Mucosa of gallbladder (tissue), 1 donor: ENCODE measurements around the gene SMIM38. TPM values are rescaled to one million over a fixed set of nuclear protein-coding genes. Genes with fewer than 3 reads are reported as not detected.
"Not testable (repeated sequence)": the region's sequence is repeated elsewhere in the genome, so short reads cannot be mapped to it uniquely, and the experiment has no call there.

Source experiments
- DNase-seq: peaks from one replicate; pipeline ENCODE4 v3.0.0-alpha.2; 2020; ENCODE audit warnings: low spot score
- total RNA-seq: library from RNA; stranded (reverse); gene quantifications from one replicate; pipeline ENCODE4 v1.2.1, GENCODE V29; 2021
- donor health status: DM: no; HTN: no; CAD: no.

SMIM38 gene
- total RNA-seq, 1 donor from 2014 or later = 0.40 TPM

- DNase-seq = no peak
Measured at GRCh38 chr11:69122326-69122629, 33.5 kb upstream of the SMIM38 start.

- DNase-seq = peak; percentile 94
Measured at GRCh38 chr11:69122630-69123431, 32.9 kb upstream of the SMIM38 start.

DNA sequence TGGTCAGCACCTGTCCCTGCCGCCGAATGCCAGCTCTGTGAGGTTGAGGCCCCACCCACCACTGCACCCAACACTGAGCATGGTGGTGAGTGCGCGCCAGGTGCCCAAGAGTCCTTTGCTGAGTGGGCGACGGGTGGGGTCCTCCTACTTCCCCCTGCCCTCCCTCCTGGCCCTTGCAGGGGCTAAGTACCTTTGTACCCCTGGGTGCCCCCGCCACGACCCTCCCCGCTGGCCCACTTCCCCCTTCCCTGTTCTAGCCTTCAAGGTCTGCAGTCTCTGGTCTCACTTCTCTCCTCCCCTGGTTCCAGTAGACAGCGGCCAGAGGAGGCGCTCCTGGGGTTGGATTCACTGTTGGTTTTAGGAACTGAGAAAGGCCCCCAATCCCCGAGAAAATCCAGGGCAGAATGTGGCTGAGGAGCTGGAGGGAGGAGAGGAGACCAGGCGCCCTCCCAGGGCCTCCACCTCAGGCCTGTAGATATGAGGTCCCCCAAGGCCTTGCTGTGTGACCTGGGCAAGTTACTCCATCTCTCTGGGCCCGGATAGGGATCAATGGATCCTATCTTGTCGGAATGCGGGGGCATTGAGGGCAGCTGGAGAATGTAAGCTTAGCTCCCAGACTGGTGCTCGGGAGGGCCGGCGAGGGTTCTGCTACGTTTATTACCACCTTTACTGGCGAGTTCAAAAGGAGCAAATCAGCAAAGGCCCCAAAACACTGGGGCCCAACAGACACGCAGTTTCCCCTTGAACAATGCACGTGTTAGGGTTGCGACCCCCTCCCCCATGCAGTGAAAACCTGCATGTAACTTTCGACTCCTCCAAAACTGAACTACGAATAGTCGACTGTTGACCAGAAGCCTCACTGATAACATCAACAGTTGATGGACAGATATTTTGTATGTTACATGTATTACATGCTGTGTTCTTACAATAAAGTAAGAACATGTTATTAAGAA, 31.9 kb upstream of the SMIM38 start:
- DNase-seq = no peak

- no peak for DNase-seq
Measured at GRCh38 chr11:69125861-69126260, 29.9 kb upstream of the SMIM38 start.

DNA sequence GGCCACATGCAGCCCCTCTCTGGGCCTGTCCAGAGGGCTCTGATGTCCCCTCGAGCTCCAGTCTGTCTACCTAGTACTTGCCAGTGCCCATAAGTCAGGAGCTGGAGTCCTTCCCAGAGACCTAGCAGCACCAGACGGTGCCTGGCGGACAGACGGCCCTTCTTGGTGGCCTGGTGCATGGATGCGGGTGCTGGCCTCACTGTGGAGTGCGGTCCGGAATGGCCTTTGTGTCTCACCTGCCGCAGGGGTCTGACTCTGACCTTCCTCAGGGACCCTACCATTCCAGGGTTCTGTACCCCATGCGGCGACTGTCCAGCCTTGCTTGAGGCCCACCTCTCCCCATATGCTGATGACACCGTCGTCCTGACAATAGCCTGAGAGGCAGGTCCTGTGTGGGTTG, 29.4 kb upstream of the SMIM38 start:
- DNase-seq = no peak

DNA sequence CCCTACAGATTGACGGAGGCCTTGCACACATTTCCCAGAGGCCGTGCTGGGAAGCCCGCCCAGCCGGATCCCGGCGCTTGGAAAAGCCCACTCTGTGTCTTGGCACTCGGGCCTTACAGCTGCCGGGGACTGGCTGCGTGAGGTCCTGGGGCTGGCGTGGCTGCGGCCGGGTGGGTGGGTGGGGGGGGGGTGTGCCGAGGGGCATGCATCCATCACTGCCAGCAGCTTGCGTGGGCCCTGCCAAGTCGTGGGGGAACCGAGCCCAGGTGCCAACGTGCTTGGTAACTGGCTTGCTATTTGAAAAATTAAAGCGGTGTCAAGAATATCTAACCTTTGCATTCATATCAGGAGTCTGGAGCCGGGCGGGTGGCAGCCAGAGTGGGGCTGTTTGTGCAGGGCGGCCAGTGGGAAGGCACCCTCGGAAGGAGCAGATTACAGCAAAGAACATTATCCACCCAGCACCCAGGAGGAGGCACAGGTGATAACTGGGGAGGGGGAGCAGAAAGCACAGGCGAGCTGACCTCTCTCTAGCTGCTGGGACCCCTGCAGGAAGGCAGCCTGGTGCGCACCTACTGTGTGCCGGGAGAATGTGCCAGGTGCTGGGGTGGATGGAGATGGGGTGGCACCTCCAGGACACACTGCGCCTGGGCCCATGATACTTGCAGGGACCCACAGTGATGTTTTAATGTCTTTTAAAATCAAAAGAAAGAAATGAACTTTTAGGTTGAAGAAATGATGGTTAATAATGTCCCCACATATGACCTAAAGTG, 28.5 kb upstream of the SMIM38 start:
- no peak for DNase-seq

DNA sequence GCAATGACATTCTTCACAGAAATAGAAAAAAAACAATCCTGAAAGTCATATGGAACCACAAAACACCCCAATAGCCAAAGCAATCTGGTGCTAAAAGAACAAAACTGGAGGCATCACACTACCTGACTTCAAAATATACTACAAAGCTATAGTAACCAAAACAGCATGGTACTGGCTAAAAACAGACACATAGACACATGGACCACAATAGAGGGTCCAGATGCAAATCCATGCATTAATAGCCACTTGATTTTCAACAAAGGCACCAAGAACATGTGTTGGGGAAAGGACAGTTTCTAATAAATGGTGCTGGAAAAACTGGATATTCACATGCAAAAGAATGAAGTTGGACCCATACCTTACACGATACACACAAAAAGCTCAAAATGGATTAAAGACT, 27.9 kb upstream of the SMIM38 start:
- no peak for DNase-seq

- DNase-seq = no peak
Measured at GRCh38 chr11:69129053-69129452, 26.7 kb upstream of the SMIM38 start.

- DNase-seq = no peak
Measured at GRCh38 chr11:69129647-69130046, 26.1 kb upstream of the SMIM38 start.

DNA sequence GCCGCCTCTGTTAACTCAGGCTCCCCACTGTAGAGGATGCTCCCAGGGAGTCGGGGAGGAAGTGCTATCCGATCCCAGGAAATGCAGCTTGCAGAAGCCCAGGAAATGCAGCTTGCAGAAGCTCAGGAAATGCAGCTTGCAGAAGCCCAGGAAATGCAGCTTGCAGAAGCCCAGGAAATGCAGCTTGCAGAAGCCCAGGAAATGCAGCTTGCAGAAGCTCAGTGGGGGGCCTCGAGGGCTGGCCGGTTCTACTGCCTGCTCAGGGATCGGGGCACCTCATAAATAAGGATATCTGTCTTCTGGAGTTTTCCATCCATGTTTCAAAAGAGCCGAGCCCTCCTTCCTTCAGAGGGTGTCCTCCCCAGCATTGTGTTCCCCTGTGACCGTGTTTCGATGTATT, 25.1 kb upstream of the SMIM38 start:
- no peak for DNase-seq

GRCh38 chr11:69131121-69131566, 24.6 kb upstream of the SMIM38 start:
- DNase-seq = no peak

GRCh38 chr11:69131644-69132300, 24.0 kb upstream of the SMIM38 start:
- DNase-seq = peak; percentile 86

GRCh38 chr11:69132301-69132670, 23.4 kb upstream of the SMIM38 start:
- DNase-seq = no peak

GRCh38 chr11:69133251-69133650, 22.5 kb upstream of the SMIM38 start:
- DNase-seq = no peak

DNA sequence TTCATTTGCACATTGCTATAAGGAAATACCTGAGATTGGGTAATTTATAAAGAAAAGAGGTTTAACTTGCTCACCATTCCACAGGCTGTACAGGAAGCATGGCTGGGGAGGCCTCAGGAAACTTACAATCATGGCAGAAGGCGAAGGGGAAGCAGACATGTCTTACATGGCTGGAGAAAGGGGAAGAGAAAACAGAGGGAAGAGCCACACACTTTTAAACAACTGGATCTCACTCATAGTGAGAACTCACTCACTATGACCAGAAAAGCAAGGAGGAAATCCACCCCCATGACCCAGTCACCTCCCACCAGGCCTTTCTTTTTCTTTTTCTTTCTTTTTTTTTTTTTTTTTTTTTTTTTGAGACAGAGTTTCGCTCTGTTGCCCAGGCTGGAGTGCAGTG, 21.6 kb upstream of the SMIM38 start:
- not testable (repeated sequence) for DNase-seq

DNA sequence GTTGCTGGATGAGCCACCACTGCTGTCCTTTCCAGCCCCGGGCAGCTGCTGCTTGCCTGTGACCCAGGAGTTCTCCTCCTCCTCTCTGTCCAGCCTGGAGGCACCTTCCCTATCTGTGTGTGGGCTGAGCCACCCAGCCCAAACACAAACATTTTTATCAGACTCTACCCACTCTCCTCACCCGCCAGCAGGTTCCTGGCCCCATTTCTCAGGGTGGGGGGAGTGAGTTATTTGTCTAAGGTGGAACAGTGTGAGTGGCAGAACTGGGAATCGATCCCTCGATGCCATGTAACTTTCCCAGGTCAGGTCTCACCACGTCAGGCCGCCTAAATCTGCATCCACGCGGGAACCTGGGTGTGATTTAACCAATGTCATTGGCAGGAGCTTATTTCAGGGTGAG, 20.8 kb upstream of the SMIM38 start:
- DNase-seq = peak; percentile 59

DNA sequence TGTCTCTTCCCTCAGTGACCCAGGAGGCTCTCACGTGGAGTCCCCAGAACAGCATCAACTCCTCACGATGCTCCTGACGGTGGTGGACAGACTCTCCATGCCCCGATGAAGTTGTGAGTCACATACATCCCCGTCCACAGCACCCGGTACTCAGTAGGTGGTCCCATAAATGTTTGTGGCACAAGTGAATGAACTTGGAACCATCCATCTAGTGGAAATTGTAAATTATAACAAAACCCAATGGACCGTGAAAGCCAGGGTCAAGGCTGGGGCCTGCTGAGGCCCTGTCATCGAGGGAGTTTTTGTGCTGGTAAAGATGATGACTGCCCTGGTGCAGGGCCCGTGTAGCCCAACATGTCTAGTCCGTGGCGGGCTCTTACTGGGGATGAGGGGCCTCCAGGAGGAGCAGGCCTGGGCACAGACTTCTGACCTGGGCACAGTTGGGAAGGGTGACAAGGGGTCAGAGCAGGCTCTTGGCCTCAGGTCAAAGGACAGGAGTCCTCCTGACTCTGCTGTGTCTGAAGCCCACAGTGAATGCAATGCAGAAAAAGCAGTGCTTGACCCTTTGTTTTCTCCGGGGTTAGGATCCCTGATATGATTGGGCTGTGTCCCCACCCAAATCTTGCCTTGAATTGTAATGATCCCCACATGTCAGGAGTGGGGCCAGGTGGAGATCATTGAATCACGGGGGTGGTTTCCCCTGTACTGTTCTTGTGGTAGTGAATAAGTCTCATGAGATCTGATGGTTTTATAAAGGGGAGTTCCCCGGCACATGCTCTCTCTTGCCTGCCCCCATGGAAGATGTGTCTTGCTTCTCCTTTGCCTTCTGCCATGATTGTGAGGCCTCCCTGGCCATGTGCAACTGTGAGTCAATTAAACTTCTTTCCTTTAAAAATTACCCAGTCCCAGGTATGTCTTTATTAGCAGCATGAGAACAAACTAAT, 20.0 kb upstream of the SMIM38 start:
- no peak for DNase-seq

DNA sequence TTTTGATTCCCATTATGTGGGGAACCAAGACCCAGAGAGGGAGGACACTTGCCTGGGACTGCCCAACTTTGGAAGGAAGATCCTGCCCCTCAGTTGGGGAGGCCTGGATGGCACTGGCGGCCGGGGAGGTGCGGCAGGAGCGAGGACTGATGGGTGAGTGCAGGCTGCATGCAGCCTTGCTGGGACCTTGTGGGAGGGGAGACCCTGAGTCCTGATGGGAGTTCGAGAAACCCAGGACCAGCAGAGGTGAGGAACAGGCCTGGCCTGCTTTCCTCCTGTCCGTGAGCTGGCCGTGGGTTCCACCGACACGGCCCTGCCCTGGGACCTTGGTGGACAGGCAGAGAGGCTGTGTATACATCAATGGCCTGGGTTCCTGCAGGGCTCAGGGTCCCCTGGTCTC, 19.3 kb upstream of the SMIM38 start:
- DNase-seq = no peak

DNA sequence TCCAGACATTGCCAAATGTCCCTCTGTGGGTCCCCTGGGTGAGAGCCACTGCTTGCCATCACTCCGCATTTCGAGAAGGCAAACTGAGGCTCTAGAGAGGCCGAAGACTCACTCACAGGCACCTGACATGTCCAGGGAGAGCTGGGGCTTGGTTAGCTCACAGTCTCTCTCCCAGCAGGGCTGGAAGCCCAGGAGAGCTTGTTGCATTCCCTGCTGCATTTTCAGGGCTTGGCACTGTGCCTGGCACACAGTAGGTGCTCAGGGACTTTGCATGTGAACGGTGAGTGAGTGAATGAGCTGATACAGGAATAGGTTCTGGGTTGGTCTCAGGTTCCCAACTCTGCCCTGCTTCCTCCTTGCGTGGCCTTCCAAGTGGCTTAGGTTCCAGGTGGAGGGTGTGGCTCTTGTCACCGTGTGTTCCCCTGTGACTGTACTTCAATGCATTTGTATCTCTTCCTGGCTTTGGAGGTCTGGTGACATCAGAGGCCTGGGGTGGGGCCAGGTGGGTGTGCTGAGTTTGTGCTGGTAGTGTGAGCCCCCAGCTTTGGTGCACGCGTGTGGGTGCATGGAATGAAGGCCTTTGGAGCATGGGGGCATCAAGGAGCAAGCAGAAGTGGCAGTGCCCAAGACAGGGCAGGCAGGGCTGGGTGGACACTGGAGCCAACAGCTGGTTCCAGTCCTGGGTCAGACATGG, 18.4 kb upstream of the SMIM38 start:
- no peak for DNase-seq

DNA sequence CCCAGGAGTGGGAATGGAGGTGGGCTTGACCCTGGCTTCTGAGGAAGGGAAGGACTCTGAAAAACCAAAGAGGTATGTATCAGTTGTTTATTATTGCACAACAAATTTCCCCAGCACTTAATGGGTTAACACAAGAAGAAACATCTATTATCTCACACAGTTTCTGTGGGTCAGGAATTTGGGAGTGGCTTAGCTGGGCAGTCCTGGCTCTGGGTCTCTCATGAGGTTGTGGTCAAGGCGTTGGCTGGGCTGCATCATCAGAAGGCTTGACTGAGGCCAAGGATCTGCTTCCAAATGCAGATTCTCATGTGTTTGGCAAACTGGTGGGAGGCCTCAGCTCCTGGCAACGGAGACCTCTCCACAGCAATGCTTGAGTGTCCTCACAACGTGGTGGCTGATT, 17.5 kb upstream of the SMIM38 start:
- peak; percentile 59 for DNase-seq
